Keratinocyte (primary cell): ENCODE results near the gene ABITRAM. TPM values are rescaled to one million over a fixed set of nuclear protein-coding genes. Genes with fewer than 3 reads are reported as not detected.

ENCODE experiments used
- DNase-seq: peaks from one replicate; pipeline ENCODE4 v3.0.0-alpha.2; 2011; ENCODE audit warnings: low read depth, missing footprints, low spot score
- FAIRE-seq: peaks from 2 replicates; lab custom pipeline; 2011; peaks lifted over from hg19 to GRCh38; lab: Jason Lieb, UNC
- H2AFZ ChIP-seq: 2 replicates; pipeline ENCODE4 v1.6.0; 2012; ENCODE audit warnings: low read length, control low read depth, inconsistent platforms; ENCODE audit not compliant: control insufficient read depth
- H3K27ac ChIP-seq: 2 replicates; pipeline ENCODE4 v1.5.1; 2011; ENCODE audit warnings: low read length; ENCODE audit not compliant: control insufficient read depth, insufficient read depth
- H3K27me3 ChIP-seq: 3 replicates; pipeline ENCODE4 v1.6.0; 2011; ENCODE audit warnings: low read length; ENCODE audit not compliant: control insufficient read depth, insufficient read depth; ENCODE audit errors: extremely low read depth
- H3K36me3 ChIP-seq, 2 experiments: 2 replicates in 1 of 2; 3 replicates in 1 of 2; pipeline ENCODE4 v1.5.1; 2011; ENCODE audit warnings: low read length in 2 of 2, mild to moderate bottlenecking in 1 of 2; ENCODE audit not compliant: control insufficient read depth in 2 of 2, insufficient read depth in 2 of 2; ENCODE audit errors: extremely low read depth in 1 of 2
- H3K4me1 ChIP-seq: 3 replicates; pipeline ENCODE4 v1.5.1; 2011; ENCODE audit warnings: low read length; ENCODE audit not compliant: control insufficient read depth, insufficient read depth; ENCODE audit errors: extremely low read depth
- H3K4me2 ChIP-seq: 3 replicates; pipeline ENCODE4 v1.6.0; 2011; ENCODE audit warnings: low read depth, low read length; ENCODE audit not compliant: control insufficient read depth, insufficient read depth; ENCODE audit errors: extremely low read depth
- H3K4me3 ChIP-seq, 3 experiments: fragments of 200-600 bp in 1 of 3; sonication (generic) in 1 of 3; 2 replicates in 2 of 3; 3 replicates in 1 of 3; pipeline ENCODE4 v1.5.1; 2011 to 2016; ENCODE audit warnings: low read length in 3 of 3, mild to moderate bottlenecking in 3 of 3, control low read depth in 2 of 3, inconsistent platforms in 1 of 3, low read depth in 1 of 3, mixed read lengths in 1 of 3, mixed run types in 1 of 3, moderate library complexity in 1 of 3; ENCODE audit not compliant: control insufficient read depth in 2 of 3, insufficient read depth in 2 of 3; ENCODE audit errors: extremely low read depth in 1 of 3
- H3K79me2 ChIP-seq: 2 replicates; pipeline ENCODE4 v1.6.0; 2012; ENCODE audit warnings: low read length; ENCODE audit not compliant: control insufficient read depth, insufficient read depth
- H3K9ac ChIP-seq: 3 replicates; pipeline ENCODE4 v1.6.0; 2011; ENCODE audit warnings: low read length; ENCODE audit not compliant: control insufficient read depth, insufficient read depth; ENCODE audit errors: extremely low read depth
- H3K9me1 ChIP-seq: 3 replicates; pipeline ENCODE4 v1.6.0; 2011; ENCODE audit warnings: low read length; ENCODE audit not compliant: control insufficient read depth, insufficient read depth; ENCODE audit errors: extremely low read depth
- H3K9me3 ChIP-seq: 2 replicates; pipeline ENCODE4 v1.5.1; 2012; ENCODE audit warnings: low read depth, low read length; ENCODE audit not compliant: control insufficient read depth
- H4K20me1 ChIP-seq: 3 replicates; pipeline ENCODE4 v1.6.0; 2011; ENCODE audit warnings: low read length; ENCODE audit not compliant: control insufficient read depth, insufficient read depth; ENCODE audit errors: extremely low read depth
- CTCF ChIP-seq, 3 experiments: IDR thresholded peaks in 1 of 3; conservative IDR thresholded peaks in 1 of 3; optimal IDR thresholded peaks in 1 of 3; 2 replicates in 2 of 3; 3 replicates in 1 of 3; pipeline versions ENCODE3 to v1.5.1; 2011; ENCODE audit warnings: low read length in 3 of 3, mild to moderate bottlenecking in 3 of 3, moderate library complexity in 2 of 3, control low read depth in 1 of 3, inconsistent platforms in 1 of 3; ENCODE audit not compliant: insufficient read depth in 2 of 3; ENCODE audit errors: extremely low read depth in 1 of 3
- EZH2 ChIP-seq: IDR thresholded peaks from one replicate; pipeline ENCODE4 v1.6.1; 2012; ENCODE audit warnings: inconsistent platforms, mild to moderate bottlenecking, low read length, moderate library complexity
- dilution Hi-C: fragments of 300-500 bp; cut with MboI; formaldehyde crosslinking; loops from one replicate; pipeline ENCODE4 v1.7.0; 2020; ENCODE audit warnings: low sequenced_read_pairs; ENCODE audit not compliant: extremely low pct_ligation_motif_present
- polyA plus RNA-seq, 5 experiments: library from polyadenylated mRNA; depleted of rRNA in 3 of 5; stranded (reverse) in 3 of 5; stranded (forward) in 1 of 5; unstranded in 1 of 5; fragments of >200 nt; gene quantifications; 1 replicate in 1 of 5; 2 replicates in 3 of 5; 3 replicates in 1 of 5; pipeline versions ENCODE4 v1.2.1 to v1.2.3, GENCODE V29; 2011 to 2012; ENCODE audit warnings: missing spikeins in 2 of 5, low read depth in 1 of 5, low replicate concordance in 1 of 5

The ABITRAM gene
- polyA plus RNA-seq, 1 donor (not counting 4 experiments of a cell fraction or from before 2014, with no cell fraction given): 30.5 TPM

GRCh38 chr9:108933231-108933717 lies 926 bp upstream of the ABITRAM start:
- Histone ChIP-seq H2AFZ (peak overlapping the region; percentile 94), H4K20me1 (no peaks in the 10 kb centered on the region), H3K9me1 (no peaks in the 10 kb centered on the region), H3K4me2 (peak overlapping the region; percentile 80), H3K4me1 (peaks cover 14% of the 10 kb centered on the region), H3K27ac (peak overlapping the region; percentile 82), H3K27me3 (no peaks in the 10 kb centered on the region), H3K4me3 (peak overlapping the region; percentile 64 to 98 (median 96)), H3K9me3 (no peaks in the 10 kb centered on the region), H3K36me3 (peaks cover 7 to 12% of the 10 kb centered on the region in 2 experiments), H3K9ac (peak overlapping the region; percentile 92), H3K79me2 (peaks cover 37% of the 10 kb centered on the region)
- DNase-seq: no peak
- FAIRE-seq: no peak
- no peak for TF ChIP-seq EZH2
- TF ChIP-seq CTCF (optimal IDR thresholded peaks at IDR 0.05 in 1 of 3, IDR thresholded peaks at IDR 0.05 in 1 of 3, conservative IDR thresholded peaks at IDR 0.05 in 1 of 3; ENCODE audit: extremely low read depth in 1 of 3, insufficient read depth in 2 of 3, low read length in 3 of 3): no peak
- dilution Hi-C loops: no loop called here

DNA sequence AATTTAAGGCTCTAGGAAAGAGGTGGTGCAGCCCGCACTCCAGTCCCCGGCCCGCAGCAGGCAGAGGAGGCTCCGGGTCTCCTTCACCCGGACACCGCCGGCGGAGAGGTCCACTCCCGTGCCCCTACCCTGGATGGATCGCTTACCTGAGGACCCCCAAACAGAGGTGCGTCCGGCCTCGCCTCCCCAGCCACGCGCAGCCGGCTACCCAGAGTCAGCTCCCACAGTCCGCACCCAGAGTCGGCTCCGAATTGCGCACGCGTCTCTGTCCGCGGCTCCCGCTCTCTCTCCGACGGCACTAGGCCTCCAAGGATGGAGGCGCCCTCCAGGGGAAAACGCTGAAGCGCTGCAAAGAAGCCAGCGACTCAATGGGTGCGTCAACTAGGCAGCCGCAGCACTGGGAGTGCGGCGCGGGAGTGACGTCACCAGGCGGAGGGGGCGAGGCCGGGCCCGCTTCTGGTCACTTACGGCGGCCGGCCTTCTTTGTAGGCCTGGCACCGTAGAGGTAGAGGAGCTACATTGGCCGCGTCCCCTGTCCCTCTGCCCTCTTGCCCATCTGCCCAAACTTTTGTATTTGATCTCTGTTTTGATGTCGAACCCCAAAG lies 380 bp upstream of the ABITRAM start, which contains the start of gene ELP1:
ELP1 (minus strand) TSS at position 407 of the 605 bp plus-strand sequence. CDS start 2,978 bp downstream, outside the sequence.
- H3K36me3 ChIP-seq: peaks cover 7 to 11% of the 10 kb centered on the region in 2 experiments
- peak; percentile 23 to 52 (median 33) for TF ChIP-seq CTCF (optimal IDR thresholded peaks at IDR 0.05 in 1 of 3, IDR thresholded peaks at IDR 0.05 in 1 of 3, conservative IDR thresholded peaks at IDR 0.05 in 1 of 3; ENCODE audit: extremely low read depth in 1 of 3, insufficient read depth in 2 of 3, low read length in 3 of 3)
- TF ChIP-seq EZH2: no peak
- H3K9me1 ChIP-seq: no peaks in the 10 kb centered on the region
- H3K4me2 ChIP-seq: peak within 1 kb of the TSS; percentile 80
- H3K27me3 ChIP-seq: no peaks in the 10 kb centered on the region
- dilution Hi-C loops: no loop called here
- H3K9ac ChIP-seq: peak within 1 kb of the TSS; percentile 92
- peak within 1 kb of the TSS; percentile 94 for H2AFZ ChIP-seq
- H4K20me1 ChIP-seq: no peaks in the 10 kb centered on the region
- peak; percentile 52 for DNase-seq
- peaks cover 37% of the 10 kb centered on the region for H3K79me2 ChIP-seq
- peaks cover 14% of the 10 kb centered on the region for H3K4me1 ChIP-seq
- H3K27ac ChIP-seq: peak within 1 kb of the TSS; percentile 82
- H3K9me3 ChIP-seq: no peaks in the 10 kb centered on the region
- FAIRE-seq: no peak
- peak within 1 kb of the TSS; percentile 64 to 98 (median 96) for H3K4me3 ChIP-seq
